GM12878 (cell line): ENCODE measurements around the gene GEMIN5. TPM values are rescaled to one million over a fixed set of nuclear protein-coding genes. Genes with fewer than 3 reads are reported as not detected.

Experiments
- BRCA1 ChIP-seq: IDR thresholded peaks from 2 replicates; pipeline ENCODE4 v1.6.1; 2011; ENCODE audit warnings: low read depth, low read length, improper control_type of control experiment
- CBX3 ChIP-seq: fragments of 200-600 bp; sonication (generic); IDR thresholded peaks from 2 replicates; pipeline ENCODE4 v1.6.1; 2016; ENCODE audit warnings: low read depth, borderline replicate concordance
- E4F1 ChIP-seq: fragments of 450-650 bp; IDR thresholded peaks from 2 replicates; pipeline ENCODE4 v1.6.1; 2018; ENCODE audit warnings: borderline replicate concordance, mild to moderate bottlenecking; ENCODE audit not compliant: partially characterized antibody
- FOS ChIP-seq: IDR thresholded peaks from 3 replicates; pipeline ENCODE4 v1.6.1; 2011; ENCODE audit warnings: borderline replicate concordance; ENCODE audit not compliant: insufficient read length; ENCODE audit errors: extremely low read depth
- FOXK2 ChIP-seq: fragments of 450-650 bp; IDR thresholded peaks from 2 replicates; pipeline ENCODE4 v1.6.1; 2017; ENCODE audit warnings: mild to moderate bottlenecking, moderate library complexity
- HDGF ChIP-seq: fragments of 450-650 bp; IDR thresholded peaks from 2 replicates; pipeline ENCODE4 v1.6.1; 2016; ENCODE audit warnings: antibody characterized with exemption
- MEF2A ChIP-seq: IDR thresholded peaks from 2 replicates; pipeline ENCODE4 v1.6.1; 2011; ENCODE audit warnings: low read depth, mild to moderate bottlenecking, low read length, moderate library complexity; ENCODE audit not compliant: insufficient read depth
- MYC ChIP-seq: IDR thresholded peaks from 2 replicates; pipeline ENCODE4 v1.6.1; 2011; ENCODE audit warnings: mild to moderate bottlenecking, low read length, moderate library complexity, inconsistent platforms; ENCODE audit not compliant: insufficient read depth, insufficient replicate concordance, insufficient read length, severe bottlenecking
- NR2C2 ChIP-seq: IDR thresholded peaks from 2 replicates; pipeline ENCODE4 v1.6.1; 2011; ENCODE audit warnings: borderline replicate concordance, low read depth; ENCODE audit not compliant: control insufficient read depth, insufficient read length
- PAX5 ChIP-seq: IDR thresholded peaks from 2 replicates; pipeline ENCODE4 v1.6.1; 2011; ENCODE audit warnings: low read depth, low read length, borderline replicate concordance
- PAX8 ChIP-seq: fragments of 450-650 bp; IDR thresholded peaks from 2 replicates; pipeline ENCODE4 v1.6.1; 2017; ENCODE audit warnings: mild to moderate bottlenecking, moderate library complexity
- PML ChIP-seq: IDR thresholded peaks from 2 replicates; pipeline ENCODE4 v1.6.1; 2012; ENCODE audit warnings: low read length, inconsistent platforms
- POLR2A ChIP-seq: IDR thresholded peaks from 2 replicates; pipeline ENCODE4 v1.6.1; 2011; ENCODE audit warnings: low read depth, mild to moderate bottlenecking, low read length
- SMAD1 ChIP-seq: fragments of 450-650 bp; IDR thresholded peaks from 2 replicates; pipeline ENCODE4 v1.6.1; 2018; ENCODE audit warnings: mild to moderate bottlenecking, low read depth; ENCODE audit not compliant: partially characterized antibody
- SMC3 ChIP-seq: IDR thresholded peaks from 2 replicates; pipeline ENCODE4 v1.6.1; 2011; ENCODE audit warnings: low read length, improper control_type of control experiment, borderline replicate concordance
- TARDBP ChIP-seq: IDR thresholded peaks from 2 replicates; pipeline ENCODE4 v1.6.1; 2016; ENCODE audit warnings: borderline replicate concordance
- TCF12 ChIP-seq: IDR thresholded peaks from 2 replicates; pipeline ENCODE4 v1.6.1; 2011; ENCODE audit warnings: low read depth, mild to moderate bottlenecking, low read length
- USF1 ChIP-seq: IDR thresholded peaks from 2 replicates; pipeline ENCODE4 v1.6.1; 2011; ENCODE audit warnings: borderline replicate concordance, low read depth, mild to moderate bottlenecking, moderate library complexity, mixed read lengths, low read length; ENCODE audit not compliant: insufficient read depth; ENCODE audit errors: extremely low read length
- YY1 ChIP-seq: IDR thresholded peaks from 2 replicates; pipeline ENCODE4 v1.6.1; 2011; ENCODE audit warnings: low read depth, mild to moderate bottlenecking, low read length
- ZBTB33 ChIP-seq: fragments of 450-650 bp; IDR thresholded peaks from 2 replicates; pipeline ENCODE4 v1.6.1; 2017; ENCODE audit warnings: mild to moderate bottlenecking
- ZBTB4 ChIP-seq: fragments of 450-650 bp; formaldehyde crosslinking; IDR thresholded peaks from 2 replicates; pipeline ENCODE4 v1.4.0; 2022; ENCODE audit warnings: mild to moderate bottlenecking, moderate library complexity
- ZNF274 ChIP-seq: IDR thresholded peaks from one replicate; pipeline ENCODE4 v1.8.0; 2011; ENCODE audit not compliant: insufficient read length, insufficient read depth
- polyA plus RNA-seq, 11 experiments: library from polyadenylated mRNA; depleted of rRNA in 4 of 11; unstranded in 6 of 11; stranded (reverse) in 5 of 11; fragments of >200 nt; fragmentation: Nextera tagmentation in 4 of 11; fragmentation: Illumina TruSeq in 1 of 11; extraction: Ambion mirVana in 4 of 11; extraction: Trizol in 1 of 11; gene quantifications; 1 replicate in 1 of 11; 2 replicates in 10 of 11; pipeline versions ENCODE4 v1.2.1 to v1.2.3, GENCODE V29; 2011 to 2016; ENCODE audit warnings: inconsistent platforms in 2 of 11, missing spikeins in 2 of 11, low read depth in 1 of 11
- total RNA-seq, 4 experiments: library from RNA; depleted of rRNA in 3 of 4; stranded (reverse); fragments of >200 nt in 3 of 4; fragmentation: Illumina TruSeq in 1 of 4; extraction: Trizol in 1 of 4; gene quantifications; 2 replicates each; pipeline versions ENCODE4 v1.2.1 to v1.2.3, GENCODE V29; 2013 to 2021

GEMIN5 gene
- total and polyA plus RNA-seq, 10 of the 15 experiments (the other 5 are each of a cell fraction or from before 2014, with no cell fraction given) = 6.3 to 29.8 (median 23.3) TPM

- TF ChIP-seq ZBTB4 (CRISPR knock-in tag) (no peak), NR2C2 (no peak), FOXK2 (no peak), E4F1 (no peak), SMC3 (no peak), ZNF274 (no peak), USF1 (no peak), PML (peak; percentile 87; the same call in 1 of the 2 replicates), MYC (no peak), TARDBP (no peak), POLR2A (peak; percentile 89), TCF12 (0 out of 2 replicates have a peak, but pooled peaks have one; percentile 54), SMAD1 (peak; percentile 18), PAX5 (no peak), ZBTB33 (no peak), CBX3 (no peak), BRCA1 (no peak), YY1 (peak; percentile 98), HDGF (0 out of 2 replicates have a peak, but pooled peaks have one; percentile 52), FOS (no peak), MEF2A (no peak), PAX8 (no peak)
Observed at GRCh38 chr5:154940772-154941620, 3.0 kb upstream of the GEMIN5 start, which contains the start of gene MRPL22 (continued).
